ENCODE measurements around the gene NIPAL3. TPM values are rescaled to one million over a fixed set of nuclear protein-coding genes. Genes with fewer than 3 reads are reported as not detected.

Gene NIPAL3
- total RNA-seq, 1 experiment from 2014 or later: 7.7 TPM

DNA sequence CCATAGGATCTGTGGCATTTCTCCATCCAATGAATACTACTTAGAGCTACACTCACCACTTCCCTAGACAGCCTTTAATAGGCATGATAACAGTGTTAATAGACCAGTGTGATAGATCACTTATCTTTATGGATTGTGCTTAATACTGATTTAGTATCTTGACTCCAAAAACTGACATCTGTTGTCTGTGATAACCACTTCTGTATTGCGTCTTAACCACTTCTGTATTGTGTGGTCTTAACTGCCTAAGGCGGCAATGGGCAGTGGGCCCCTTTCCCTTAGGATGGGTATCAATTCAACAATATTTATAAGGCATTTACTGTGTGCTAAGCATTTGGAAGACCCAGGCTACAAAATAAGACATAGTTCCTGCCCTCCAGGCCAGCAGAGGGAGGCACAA, 55.0 kb downstream of the NIPAL3 start:
- no peak overlapping the region for H3K4me2 ChIP-seq (ENCODE audit: insufficient read depth, insufficient read length, low read length)
- H3K9ac ChIP-seq (ENCODE audit: extremely low read depth, insufficient read length, low read length): no peak overlapping the region
- no peak overlapping the region for H2AK5ac ChIP-seq (ENCODE audit: insufficient read length, low read length)
- no peak overlapping the region for H4K91ac ChIP-seq (ENCODE audit: insufficient read length, low read depth, low read length)
- H3K9me3 ChIP-seq (ENCODE audit: control insufficient read depth, low read depth, low read length): no peaks in the 10 kb centered on the region
- Mint-ChIP-seq H3K4me3 (no peak overlapping the region), H3K4me1 (peaks cover 24 to 39% of the 10 kb centered on the region in 2 experiments), H3K27me3 (ENCODE audit: low read depth) (no peaks in the 10 kb centered on the region; the same call in 1 of the 2 replicates), H3K9me3 (no peaks in the 10 kb centered on the region), H3K36me3 (ENCODE audit: insufficient read depth in 1 of 3, low read depth in 3 of 3) (peaks cover 0 to 5% (median 0%) of the 10 kb centered on the region in 3 experiments; a peak in 3 of 7 replicates), H3K27ac (no peak overlapping the region)
- no peak overlapping the region for H2BK15ac ChIP-seq (ENCODE audit: low read depth, low read length)
- no CpG with 5 or more reads among the region's 2 CpGs for WGBS (ENCODE audit: extremely low coverage, insufficient read length, low lambda C conversion rate)
- no peaks in the 10 kb centered on the region for H3K27me3 ChIP-seq (ENCODE audit: insufficient read depth, low read length)
- H4K8ac ChIP-seq (replicated peaks; ENCODE audit: insufficient read length, low read depth, low read length): no peak overlapping the region
- H2BK12ac ChIP-seq (ENCODE audit: insufficient read length, low read depth, low read length): no peak overlapping the region
- H3T11ph ChIP-seq (ENCODE audit: low read length): no peak overlapping the region
- DNase-seq: no peak
- H3K79me1 ChIP-seq (ENCODE audit: insufficient read depth, low read depth, low read length, poor library complexity, severe bottlenecking): no peaks in the 10 kb centered on the region
- H2BK5ac ChIP-seq (ENCODE audit: insufficient read length, low read length): no peak overlapping the region
- no peaks in the 10 kb centered on the region for H3K79me2 ChIP-seq (ENCODE audit: insufficient read depth, low read length)
- TF ChIP-seq CTCF (conservative IDR thresholded peaks at IDR 0.05): no peak; the same call in 2 of the 3 replicates
- no peak overlapping the region for H3K56ac ChIP-seq (ENCODE audit: insufficient read length, low read depth, low read length)
- no peak overlapping the region for H3K4ac ChIP-seq (ENCODE audit: low read depth, low read length)
- H3K18ac ChIP-seq (ENCODE audit: insufficient read length, low read depth, low read length): no peak overlapping the region
- H3K23me2 ChIP-seq (ENCODE audit: insufficient read length, low read depth, low read length, poor library complexity, severe bottlenecking): no peaks in the 10 kb centered on the region
- H3K27ac ChIP-seq (ENCODE audit: insufficient read length, low read depth, low read length): no peak overlapping the region
- no peaks in the 10 kb centered on the region; the same call in 1 of the 2 replicates for H3K4me1 ChIP-seq (ENCODE audit: insufficient read depth, low read length)
- H4K5ac ChIP-seq (ENCODE audit: insufficient read length, low read depth, low read length): no peak overlapping the region
- no peak overlapping the region for H2AFZ ChIP-seq (ENCODE audit: low read length)
- no peak overlapping the region for H3K23ac ChIP-seq (ENCODE audit: insufficient read length, low read depth, low read length)
- H3K14ac ChIP-seq (ENCODE audit: insufficient read depth, low read length): no peak overlapping the region
- H2BK120ac ChIP-seq (ENCODE audit: low read depth, low read length, poor library complexity, severe bottlenecking): no peak overlapping the region
- no peak overlapping the region for H2BK20ac ChIP-seq (ENCODE audit: low read depth, low read length, poor library complexity, severe bottlenecking)
- H4K20me1 ChIP-seq (ENCODE audit: control insufficient read depth, insufficient read depth, insufficient read length): no peaks in the 10 kb centered on the region

Measured in H9 (cell line).